ENCODE data around the gene KRAS.
A peak's percentile ranks its signal among the peaks of the same experiment; 100 is the strongest.

KRAS gene

DNA sequence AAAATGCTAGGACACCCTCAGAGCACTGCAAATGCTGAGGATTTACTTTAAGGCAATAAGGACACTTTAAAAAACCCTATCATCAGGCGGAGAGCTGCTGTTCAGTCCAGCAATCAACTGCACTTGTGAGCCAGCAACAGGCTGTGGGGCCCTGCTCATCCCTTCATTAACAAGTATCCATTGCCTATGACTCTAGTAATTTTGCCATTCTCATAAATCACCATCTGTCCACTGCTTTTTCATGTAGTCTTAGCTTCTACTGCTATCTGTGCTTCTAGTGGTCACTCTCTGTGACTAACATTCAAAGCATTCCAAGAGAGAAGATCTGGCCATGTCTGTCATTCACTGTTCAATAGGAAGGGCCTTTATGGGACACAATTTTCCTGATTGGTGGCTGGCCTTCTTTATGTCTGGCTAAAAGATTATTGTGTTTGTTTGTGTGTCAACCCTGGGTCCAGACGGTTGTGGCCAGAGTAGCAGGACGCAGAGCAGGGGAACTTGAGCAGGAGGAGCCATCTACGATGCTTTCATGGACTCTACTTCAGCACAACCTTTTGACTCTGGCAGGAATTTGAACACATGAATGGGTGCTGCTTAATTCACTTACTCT lies 3.6 kb upstream of the KRAS start:
- no peak for DNase-seq

- no peak for DNase-seq
Observed at GRCh38 chr12:25253371-25254068, 2.8 kb upstream of the KRAS start.

- DNase-seq: no peak
Observed at GRCh38 chr12:25252946-25253345, 2.2 kb upstream of the KRAS start.

DNA sequence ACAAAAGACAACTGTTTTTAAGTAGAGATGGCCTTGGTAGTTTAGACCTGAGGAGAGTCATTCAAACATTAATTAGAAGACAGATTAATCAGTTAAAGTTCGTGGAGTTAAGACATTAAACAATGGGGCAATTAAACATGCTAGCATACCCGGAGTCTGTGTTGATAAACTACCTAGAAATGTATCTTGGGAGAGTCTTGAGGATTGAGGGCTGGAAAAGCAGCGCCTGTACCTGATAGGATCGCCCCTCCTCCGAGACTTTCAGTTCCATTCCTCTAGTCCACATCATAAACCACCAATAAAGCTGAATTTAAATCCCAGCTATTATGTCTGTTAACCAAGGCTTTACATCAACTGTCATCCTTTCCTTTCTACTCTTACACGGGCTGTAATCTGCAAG lies 1.0 kb upstream of the KRAS start:
- no peak for DNase-seq

- DNase-seq: peak; percentile 45
Observed at GRCh38 chr12:25249931-25250738, 594 bp downstream of the KRAS start.

- DNase-seq: no peak
Observed at GRCh38 chr12:25248732-25249131, 2.0 kb downstream of the KRAS start.

- DNase-seq: no peak
Observed at GRCh38 chr12:25248137-25248536, 2.6 kb downstream of the KRAS start.

GRCh38 chr12:25245491-25245890 lies 5.2 kb downstream of the KRAS start:
- no peak for DNase-seq

DNA sequence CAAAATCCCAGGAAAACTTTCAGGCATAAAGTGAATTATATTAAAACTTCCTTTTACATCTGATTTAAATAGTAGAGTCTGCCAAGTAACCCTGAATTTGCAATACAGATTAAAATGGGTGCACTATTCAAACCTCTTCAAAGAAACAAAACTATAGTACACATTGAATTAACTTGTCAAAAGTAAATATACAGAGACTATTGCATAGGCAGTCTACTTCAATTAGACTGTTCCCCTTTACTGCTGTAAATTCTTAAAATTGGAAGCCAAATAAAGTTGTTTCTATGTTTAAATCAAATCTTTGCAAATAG lies 7.1 kb downstream of the KRAS start:
- DNase-seq: no peak

GRCh38 chr12:25242981-25243679 lies 7.6 kb downstream of the KRAS start:
- DNase-seq: no peak

GRCh38 chr12:25241167-25242020 lies 9.3 kb downstream of the KRAS start:
- peak; percentile 14 for DNase-seq

- DNase-seq: no peak
Observed at GRCh38 chr12:25236626-25237025, 14.1 kb downstream of the KRAS start.

GRCh38 chr12:25236190-25236589 lies 14.5 kb downstream of the KRAS start:
- DNase-seq: no peak

GRCh38 chr12:25213338-25213737 lies 37.4 kb downstream of the KRAS start:
- no peak for DNase-seq

- DNase-seq: no peak
Observed at GRCh38 chr12:25208554-25208953, 42.2 kb downstream of the KRAS start.

GRCh38 chr12:25207846-25208245 lies 42.9 kb downstream of the KRAS start:
- no peak for DNase-seq

- no peak for DNase-seq
Observed at GRCh38 chr12:25207411-25207810, 43.3 kb downstream of the KRAS start.

GRCh38 chr12:25202137-25202536 lies 48.6 kb downstream of the KRAS start:
- DNase-seq: no peak

DNA sequence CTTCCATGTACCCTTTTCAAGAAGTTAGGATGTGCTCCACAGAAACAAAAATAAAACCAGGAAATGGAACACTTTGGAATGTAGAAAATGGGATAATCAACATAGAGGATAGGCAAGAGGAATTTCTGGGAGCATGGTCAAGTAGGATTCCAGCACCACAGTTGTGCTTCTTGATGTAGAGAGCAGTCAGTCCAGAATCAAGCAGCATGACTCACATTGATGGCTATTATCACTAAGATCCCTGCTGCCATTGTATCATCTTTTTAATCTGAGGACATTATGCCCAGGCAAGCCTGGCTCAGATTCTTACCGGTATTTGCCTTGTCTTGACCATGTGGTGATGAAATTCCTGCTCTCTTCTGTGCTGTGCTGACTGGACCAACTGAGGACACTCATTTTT lies 50.0 kb downstream of the KRAS start:
- DNase-seq: no peak

- DNase-seq: no peak
Observed at GRCh38 chr12:25197608-25198007, 53.1 kb downstream of the KRAS start.

DNA sequence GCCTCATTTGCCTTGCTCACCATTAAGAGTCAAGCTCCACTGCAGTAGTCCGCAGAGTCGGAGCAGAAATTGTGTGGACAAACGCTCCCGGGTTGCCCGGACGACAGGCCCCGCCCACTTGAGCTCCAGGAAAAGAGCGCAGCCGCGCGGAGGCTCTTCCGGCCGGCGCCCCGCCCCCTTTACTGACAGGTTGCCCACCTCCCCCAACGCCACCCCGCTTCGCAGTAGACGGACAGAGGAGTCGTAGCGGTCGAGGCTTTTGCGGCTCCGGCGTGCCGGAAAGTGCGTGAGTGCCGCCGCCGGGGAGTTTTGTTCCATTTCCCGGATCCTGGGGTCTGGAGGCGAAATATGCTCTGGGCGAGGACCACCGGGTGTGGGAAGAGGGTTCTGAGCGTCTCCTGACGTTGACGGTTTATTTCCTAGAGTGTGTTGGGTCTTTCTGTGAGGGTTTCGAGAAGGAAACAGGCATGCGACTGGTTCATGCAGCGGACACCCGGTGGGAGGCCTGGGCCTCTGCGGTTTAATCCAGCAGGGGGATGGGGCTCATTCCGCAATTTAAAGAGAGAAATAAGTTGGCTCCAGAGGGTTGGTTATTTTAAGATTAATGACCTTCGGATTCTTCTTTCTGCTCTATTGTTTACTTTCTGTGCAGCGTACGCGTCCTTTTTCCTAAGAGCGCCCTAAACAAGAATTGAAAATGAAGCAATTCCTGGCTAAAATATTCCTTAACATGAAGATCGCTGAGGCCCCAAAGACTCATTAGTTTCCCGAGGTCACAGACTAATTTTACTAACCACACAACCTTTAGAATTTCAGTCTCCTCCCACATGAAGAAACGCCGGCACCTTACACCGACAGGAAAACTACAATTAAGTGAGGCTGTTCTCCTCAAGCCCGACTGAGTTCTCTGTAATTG lies 55.4 kb downstream of the KRAS start, which contains the start of the genes DNAI7 and ETFRF1:
DNAI7 (minus strand) TSS at position 105 of the 916 bp plus-strand sequence; CDS start at position 23, 82 bp downstream.
ETFRF1 (plus strand) TSS at position 182 of the 916 bp plus-strand sequence. CDS start 8,720 bp downstream, outside the sequence.
- peak; percentile 95 for DNase-seq
